ENCODE measurements around the gene MRPS27.

MRPS27 gene

DNA sequence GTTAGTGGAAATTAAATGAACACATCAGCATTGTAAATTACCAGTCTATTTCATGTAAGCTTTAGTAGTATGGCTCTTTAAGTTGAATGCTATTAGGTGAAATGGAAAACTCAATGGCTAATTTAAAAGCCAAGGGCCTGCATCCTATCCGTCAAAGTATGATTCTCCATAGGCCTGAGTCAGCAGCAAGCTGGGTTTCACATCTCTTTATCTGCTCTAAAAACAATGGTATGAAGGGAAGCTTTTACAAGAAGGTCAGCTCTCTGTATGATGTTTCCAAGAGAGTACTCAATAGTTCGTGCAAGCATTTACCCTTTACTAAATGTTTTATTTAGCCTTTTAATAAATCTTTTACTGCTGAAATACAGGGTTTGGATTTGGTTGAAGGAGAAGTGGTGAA lies 149.9 kb downstream of the MRPS27 start:
- DNase-seq (ENCODE audit: low read depth): no peak
- no peak overlapping the region for H3K4me3 ChIP-seq (ENCODE audit: control insufficient read depth, low read depth, low read length)
- TF ChIP-seq, protein P1, sequence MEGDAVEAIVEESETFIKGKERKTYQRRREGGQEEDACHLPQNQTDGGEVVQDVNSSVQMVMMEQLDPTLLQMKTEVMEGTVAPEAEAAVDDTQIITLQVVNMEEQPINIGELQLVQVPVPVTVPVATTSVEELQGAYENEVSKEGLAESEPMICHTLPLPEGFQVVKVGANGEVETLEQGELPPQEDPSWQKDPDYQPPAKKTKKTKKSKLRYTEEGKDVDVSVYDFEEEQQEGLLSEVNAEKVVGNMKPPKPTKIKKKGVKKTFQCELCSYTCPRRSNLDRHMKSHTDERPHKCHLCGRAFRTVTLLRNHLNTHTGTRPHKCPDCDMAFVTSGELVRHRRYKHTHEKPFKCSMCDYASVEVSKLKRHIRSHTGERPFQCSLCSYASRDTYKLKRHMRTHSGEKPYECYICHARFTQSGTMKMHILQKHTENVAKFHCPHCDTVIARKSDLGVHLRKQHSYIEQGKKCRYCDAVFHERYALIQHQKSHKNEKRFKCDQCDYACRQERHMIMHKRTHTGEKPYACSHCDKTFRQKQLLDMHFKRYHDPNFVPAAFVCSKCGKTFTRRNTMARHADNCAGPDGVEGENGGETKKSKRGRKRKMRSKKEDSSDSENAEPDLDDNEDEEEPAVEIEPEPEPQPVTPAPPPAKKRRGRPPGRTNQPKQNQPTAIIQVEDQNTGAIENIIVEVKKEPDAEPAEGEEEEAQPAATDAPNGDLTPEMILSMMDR (IDR thresholded peaks at IDR 0.05; ENCODE audit: control insufficient read depth, insufficient read depth, low read depth, low read length, missing control alignments): no peak

All from AG09309 (cell line).